BJ (cell line): ENCODE data around the gene SLC24A5. TPM values are rescaled to one million over a fixed set of nuclear protein-coding genes. Genes with fewer than 3 reads are reported as not detected.

Source experiments
- CTCF ChIA-PET: fragments of 350-600 bp; formaldehyde crosslinking; extraction: SDS; loops from one replicate; lab custom pipeline; 2021; ENCODE audit warnings: antibody characterized with exemption, inconsistent platforms; lab: Yijun Ruan, JAX
- POLR2A ChIA-PET: fragments of 300-600 bp; sonication (Branson Sonifier 250); formaldehyde crosslinking; extraction: SDS; loops from one replicate; lab custom pipeline; 2021; ENCODE audit warnings: antibody characterized with exemption; lab: Charles Lee
- DNase-seq: peaks from one replicate; pipeline ENCODE4 v3.0.0-alpha.2; 2011; ENCODE audit warnings: low read depth
- H3K27me3 ChIP-seq: 2 replicates; pipeline ENCODE4 v1.6.0; 2011; ENCODE audit warnings: low read length; ENCODE audit not compliant: control insufficient read depth, insufficient read depth
- H3K36me3 ChIP-seq: 2 replicates; pipeline ENCODE4 v1.5.1; 2011; ENCODE audit warnings: low read length; ENCODE audit not compliant: control insufficient read depth, insufficient read depth
- H3K4me3 ChIP-seq: 2 replicates; pipeline ENCODE4 v1.5.1; 2011; ENCODE audit warnings: low read depth, mild to moderate bottlenecking, control low read depth, low read length
- CTCF ChIP-seq: IDR thresholded peaks from 2 replicates; pipeline ENCODE4 v1.5.1; 2011; ENCODE audit warnings: low read depth, mild to moderate bottlenecking, control low read depth, inconsistent platforms, low read length, moderate library complexity; ENCODE audit not compliant: insufficient read depth
- polyA plus RNA-seq: library from polyadenylated mRNA; depleted of rRNA; stranded (reverse); fragments of >200 nt; gene quantifications from 2 replicates; pipeline ENCODE4 v1.2.3, GENCODE V29; 2011

Gene SLC24A5
- polyA plus RNA-seq, 1 experiment = not detected

GRCh38 chr15:48089702-48090101 is 31.1 kb upstream of the SLC24A5 start:
- TF ChIP-seq CTCF = no peak
- no peaks in the 10 kb centered on the region for H3K36me3 ChIP-seq
- peaks cover 2% of the 10 kb centered on the region for H3K27me3 ChIP-seq
- POLR2A ChIA-PET = no interaction called here
- no peak for DNase-seq
- CTCF ChIA-PET = no interaction called here
- no peak overlapping the region for H3K4me3 ChIP-seq

GRCh38 chr15:48090115-48090514 is 30.7 kb upstream of the SLC24A5 start:
- CTCF ChIA-PET = interaction anchor here (0.9 kb wide), 1 partner anchor 69 kb away, joined by 3 read pairs; no protein-coding TSS in a partner anchor
- POLR2A ChIA-PET = no interaction called here
- H3K4me3 ChIP-seq = no peak overlapping the region
- TF ChIP-seq CTCF = no peak
- DNase-seq = no peak
- peaks cover 2% of the 10 kb centered on the region for H3K27me3 ChIP-seq
- H3K36me3 ChIP-seq = no peaks in the 10 kb centered on the region

DNA sequence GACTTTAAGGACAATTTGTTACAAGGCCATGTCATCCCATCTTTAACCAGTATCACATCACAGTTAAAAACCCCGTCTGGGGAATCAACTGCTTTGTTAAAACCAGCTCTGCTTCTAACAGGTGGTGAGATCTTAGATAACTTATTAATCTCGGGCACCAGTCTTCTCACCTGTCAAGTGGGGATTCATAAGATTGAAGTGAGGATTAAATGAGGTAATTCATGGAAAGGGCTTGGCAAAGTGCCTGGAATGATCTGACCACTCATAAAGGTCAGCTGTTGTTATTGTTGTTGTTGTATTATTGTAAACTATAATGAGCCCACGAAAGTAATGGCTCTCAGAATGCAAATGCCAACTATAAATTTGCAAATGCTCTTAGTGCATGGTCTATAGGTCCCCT is 30.1 kb upstream of the SLC24A5 start:
- ChIA-PET POLR2A (no interaction called here), CTCF (interaction anchor here (0.9 kb wide), 1 partner anchor 68 kb away, joined by 3 read pairs; no protein-coding TSS in a partner anchor)
- Histone ChIP-seq H3K27me3 (peaks cover 2% of the 10 kb centered on the region), H3K36me3 (no peaks in the 10 kb centered on the region), H3K4me3 (no peak overlapping the region)
- DNase-seq = no peak
- TF ChIP-seq CTCF = no peak

DNA sequence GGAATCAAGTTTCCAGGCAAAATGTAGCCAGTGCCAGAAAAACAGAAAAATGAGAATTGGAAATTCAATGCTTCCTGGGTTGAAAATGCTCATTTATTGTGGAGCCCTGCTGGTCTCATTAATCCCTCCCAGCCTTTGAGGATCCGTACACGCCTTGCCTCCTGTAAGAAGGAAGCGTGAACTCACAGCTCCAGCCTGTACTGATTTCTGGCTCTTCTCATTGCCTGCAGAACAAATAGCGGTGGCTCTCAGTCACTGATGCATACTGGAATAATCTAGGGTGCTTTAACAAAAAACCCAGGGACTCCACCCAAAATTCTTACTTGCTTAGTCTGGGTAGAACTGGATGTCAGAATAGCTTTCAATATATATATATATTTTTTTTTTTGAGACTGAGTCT is 29.3 kb upstream of the SLC24A5 start:
- TF ChIP-seq CTCF = no peak
- Histone ChIP-seq H3K36me3 (no peaks in the 10 kb centered on the region), H3K4me3 (no peak overlapping the region), H3K27me3 (peaks cover 2% of the 10 kb centered on the region; the same call in 1 of the 2 replicates)
- DNase-seq = no peak
- ChIA-PET CTCF (no interaction called here), POLR2A (no interaction called here)

DNA sequence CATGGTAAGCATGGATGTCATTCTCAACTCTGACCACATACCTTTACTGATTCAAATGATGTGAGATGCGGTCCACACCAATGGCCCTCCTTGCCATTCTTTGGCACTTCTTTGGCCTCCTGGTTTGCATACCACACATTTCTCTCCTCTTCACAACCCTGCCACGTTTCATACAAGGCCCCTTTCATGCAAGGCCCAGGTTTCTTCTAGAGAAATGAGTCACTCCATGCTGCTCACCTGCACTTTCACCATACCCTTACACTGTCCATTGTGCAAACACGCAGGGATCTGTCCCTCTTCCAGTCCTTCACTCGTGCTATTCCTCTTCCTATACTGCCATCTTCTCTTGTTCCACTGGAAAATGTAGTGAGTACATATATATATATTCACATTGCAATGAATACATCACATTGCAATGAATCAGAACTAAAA is 24.4 kb upstream of the SLC24A5 start:
- no peak for DNase-seq
- ChIA-PET POLR2A (no interaction called here), CTCF (no interaction called here)
- no peak for TF ChIP-seq CTCF
- Histone ChIP-seq H3K4me3 (no peak overlapping the region), H3K36me3 (no peaks in the 10 kb centered on the region), H3K27me3 (0 out of 2 replicates have a peak, but pooled peaks cover 2% of the 10 kb centered on the region)
